ENCODE data around the gene TMEM150B. TPM values are rescaled to one million over a fixed set of nuclear protein-coding genes. Genes with fewer than 3 reads are reported as not detected.

TMEM150B gene
- total and polyA plus RNA-seq, 2 donors (not counting 3 experiments of a cell fraction or from before 2014, with no cell fraction given) = not detected

DNA sequence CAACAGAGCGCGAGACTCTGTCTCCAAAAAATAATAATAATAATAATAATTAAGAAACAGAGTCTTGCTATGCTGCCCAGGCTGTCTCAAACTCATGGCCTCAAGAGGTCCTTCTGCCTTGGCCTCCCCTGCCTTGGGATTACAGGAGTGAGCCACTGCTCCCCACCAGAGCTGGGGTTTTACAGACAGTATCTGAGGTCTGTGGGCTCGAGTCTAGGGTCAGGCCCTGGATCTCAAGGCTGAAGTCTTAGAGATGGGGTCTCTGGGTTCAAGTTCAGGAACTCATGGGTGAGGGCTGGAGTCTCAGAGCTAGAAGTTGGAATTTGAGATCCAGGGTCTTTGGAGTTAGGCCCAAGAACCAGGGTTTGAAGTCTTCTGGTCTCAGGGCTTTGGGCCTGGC lies 41.6 kb upstream of the TMEM150B start:
- Histone ChIP-seq H3K27me3 (ENCODE audit: control insufficient read depth in 2 of 2, insufficient read depth in 2 of 2, low read length in 2 of 2) (peaks cover 10 to 21% of the 10 kb centered on the region in 2 experiments), H3K9me1 (replicated peaks; ENCODE audit: control insufficient read depth, extremely low read depth, insufficient read depth, low read length) (no peaks in the 10 kb centered on the region), H3K4me1 (ENCODE audit: control insufficient read depth, extremely low read depth, insufficient read depth, low read length) (peaks cover 3% of the 10 kb centered on the region), H3K4me3 (replicated peaks in 1 of 3; ENCODE audit: insufficient read depth in 1 of 3, low read depth in 1 of 3, low read length in 3 of 3) (no peak overlapping the region), H3K27ac (ENCODE audit: insufficient read depth, low read depth, low read length) (no peak overlapping the region), H3K79me2 (ENCODE audit: control insufficient read depth, insufficient read depth, low read length) (no peaks in the 10 kb centered on the region), H3K9me3 (replicated peaks; ENCODE audit: control insufficient read depth, insufficient read depth, low read length) (no peaks in the 10 kb centered on the region), H3K36me3 (ENCODE audit: control insufficient read depth in 2 of 2, extremely low read depth in 1 of 2, insufficient read depth in 2 of 2, low read length in 2 of 2) (no peaks in the 10 kb centered on the region), H4K20me1 (replicated peaks; ENCODE audit: control insufficient read depth, extremely low read depth, insufficient read depth, low read length) (no peaks in the 10 kb centered on the region), H3K9ac (replicated peaks; ENCODE audit: extremely low read depth, insufficient read depth, low read length) (no peak overlapping the region), H3K4me2 (ENCODE audit: insufficient read depth, low read length) (no peak overlapping the region), H2AFZ (ENCODE audit: low read depth, low read length) (no peak overlapping the region)
- no peak for DNase-seq (ENCODE audit: low read depth, low spot score)
- FAIRE-seq = no peak
- dilution Hi-C loops (cut with MboI; ENCODE audit: extremely low pct_ligation_motif_present, low sequenced_read_pairs) (no loop called here), intact Hi-C loops (cut with micrococcal nuclease) (no loop called here)
- CTCF ChIA-PET = no interaction called here
- BruUV-seq (replicated peaks) = no TSS peak
- no peak for TF ChIP-seq POLR2AphosphoS5 (IDR thresholded peaks at IDR 0.05; ENCODE audit: insufficient read depth, low read depth, low read length)
- no peak for TF ChIP-seq GATA2 (IDR thresholded peaks at IDR 0.05; ENCODE audit: insufficient read depth, insufficient read length, low read depth, low read length)
- TF ChIP-seq EZH2 (IDR thresholded peaks at IDR 0.05; ENCODE audit: borderline replicate concordance, low read depth, low read length, severe bottlenecking) = no peak
- TF ChIP-seq FOS (IDR thresholded peaks at IDR 0.05; ENCODE audit: borderline replicate concordance, insufficient read depth, low read length) = no peak
- TF ChIP-seq, protein P1, sequence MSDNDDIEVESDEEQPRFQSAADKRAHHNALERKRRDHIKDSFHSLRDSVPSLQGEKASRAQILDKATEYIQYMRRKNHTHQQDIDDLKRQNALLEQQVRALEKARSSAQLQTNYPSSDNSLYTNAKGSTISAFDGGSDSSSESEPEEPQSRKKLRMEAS (IDR thresholded peaks at IDR 0.05; ENCODE audit: insufficient read depth, insufficient read length) = no peak
- POLR2A ChIA-PET = no interaction called here

DNA sequence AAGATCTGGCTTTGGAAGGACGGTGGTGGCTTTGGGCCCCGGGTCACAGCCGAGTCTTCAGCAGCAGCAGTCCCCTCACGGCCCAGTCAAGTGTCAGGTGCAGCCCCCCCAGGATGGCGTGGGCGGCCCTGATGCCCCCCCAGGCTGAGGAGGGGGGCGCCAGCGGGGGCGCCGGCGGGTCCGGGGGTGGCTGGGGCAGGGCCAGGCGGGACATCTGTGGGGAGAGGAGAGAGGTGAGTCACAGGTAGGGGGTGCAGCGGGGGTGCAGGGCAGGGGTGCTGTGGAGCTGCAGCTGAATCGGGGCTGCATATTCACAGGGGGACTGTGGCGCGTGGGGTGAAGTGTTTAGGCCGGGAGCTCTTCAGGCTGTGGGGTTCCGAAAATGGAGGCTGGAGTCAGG lies 40.8 kb upstream of the TMEM150B start:
- ChIA-PET CTCF (interaction anchor here (1.2 kb wide), 1 partner anchor 9 kb away, joined by 3 read pairs; no protein-coding TSS in a partner anchor), POLR2A (no interaction called here)
- no TSS peak for BruUV-seq (replicated peaks)
- dilution Hi-C loops (cut with MboI; ENCODE audit: extremely low pct_ligation_motif_present, low sequenced_read_pairs) = no loop called here
- no peaks in the 10 kb centered on the region for H3K79me2 ChIP-seq (ENCODE audit: control insufficient read depth, insufficient read depth, low read length)
- no peak for DNase-seq (ENCODE audit: low read depth, low spot score)
- TF ChIP-seq POLR2A (IDR thresholded peaks at IDR 0.05; ENCODE audit: low read depth, low read length) (no peak), POLR2AphosphoS5 (IDR thresholded peaks at IDR 0.05; ENCODE audit: insufficient read depth, low read depth, low read length) (no peak), FOS (IDR thresholded peaks at IDR 0.05; ENCODE audit: borderline replicate concordance, insufficient read depth, low read length) (no peak), JUN (IDR thresholded peaks at IDR 0.05; ENCODE audit: borderline replicate concordance, insufficient read depth, insufficient read length, low read depth) (no peak)
- TF ChIP-seq, protein P2, sequence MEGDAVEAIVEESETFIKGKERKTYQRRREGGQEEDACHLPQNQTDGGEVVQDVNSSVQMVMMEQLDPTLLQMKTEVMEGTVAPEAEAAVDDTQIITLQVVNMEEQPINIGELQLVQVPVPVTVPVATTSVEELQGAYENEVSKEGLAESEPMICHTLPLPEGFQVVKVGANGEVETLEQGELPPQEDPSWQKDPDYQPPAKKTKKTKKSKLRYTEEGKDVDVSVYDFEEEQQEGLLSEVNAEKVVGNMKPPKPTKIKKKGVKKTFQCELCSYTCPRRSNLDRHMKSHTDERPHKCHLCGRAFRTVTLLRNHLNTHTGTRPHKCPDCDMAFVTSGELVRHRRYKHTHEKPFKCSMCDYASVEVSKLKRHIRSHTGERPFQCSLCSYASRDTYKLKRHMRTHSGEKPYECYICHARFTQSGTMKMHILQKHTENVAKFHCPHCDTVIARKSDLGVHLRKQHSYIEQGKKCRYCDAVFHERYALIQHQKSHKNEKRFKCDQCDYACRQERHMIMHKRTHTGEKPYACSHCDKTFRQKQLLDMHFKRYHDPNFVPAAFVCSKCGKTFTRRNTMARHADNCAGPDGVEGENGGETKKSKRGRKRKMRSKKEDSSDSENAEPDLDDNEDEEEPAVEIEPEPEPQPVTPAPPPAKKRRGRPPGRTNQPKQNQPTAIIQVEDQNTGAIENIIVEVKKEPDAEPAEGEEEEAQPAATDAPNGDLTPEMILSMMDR (IDR thresholded peaks at IDR 0.05; ENCODE audit: extremely low read depth in 1 of 2, insufficient read depth in 1 of 2, low read depth in 1 of 2, low read length in 2 of 2) = no peak
- H3K4me2 ChIP-seq (ENCODE audit: insufficient read depth, low read length) = no peak overlapping the region
- FAIRE-seq = no peak
- intact Hi-C loops (cut with micrococcal nuclease) = no loop called here
- H3K9ac ChIP-seq (replicated peaks; ENCODE audit: extremely low read depth, insufficient read depth, low read length) = no peak overlapping the region
- no peaks in the 10 kb centered on the region for H4K20me1 ChIP-seq (replicated peaks; ENCODE audit: control insufficient read depth, extremely low read depth, insufficient read depth, low read length)
- H3K4me1 ChIP-seq (ENCODE audit: control insufficient read depth, extremely low read depth, insufficient read depth, low read length) = peaks cover 3% of the 10 kb centered on the region
- peaks cover 7 to 18% of the 10 kb centered on the region in 2 experiments for H3K27me3 ChIP-seq (ENCODE audit: control insufficient read depth in 2 of 2, insufficient read depth in 2 of 2, low read length in 2 of 2)
- no peaks in the 10 kb centered on the region for H3K9me3 ChIP-seq (replicated peaks; ENCODE audit: control insufficient read depth, insufficient read depth, low read length)
- H3K36me3 ChIP-seq (ENCODE audit: control insufficient read depth in 2 of 2, extremely low read depth in 1 of 2, insufficient read depth in 2 of 2, low read length in 2 of 2) = no peaks in the 10 kb centered on the region
- no peak overlapping the region for H3K27ac ChIP-seq (ENCODE audit: insufficient read depth, low read depth, low read length)
- no peak overlapping the region for H3K4me3 ChIP-seq (replicated peaks in 1 of 3; ENCODE audit: insufficient read depth in 1 of 3, low read depth in 1 of 3, low read length in 3 of 3)
- H3K9me1 ChIP-seq (replicated peaks; ENCODE audit: control insufficient read depth, extremely low read depth, insufficient read depth, low read length) = no peaks in the 10 kb centered on the region
- no peak overlapping the region for H2AFZ ChIP-seq (ENCODE audit: low read depth, low read length)
